Measurements from ENCODE around the gene CFAP43. TPM values are rescaled to one million over a fixed set of nuclear protein-coding genes. Genes with fewer than 3 reads are reported as not detected.

CFAP43 gene
- total and polyA plus RNA-seq, 2 donors (not counting 1 experiment from before 2014, with no cell fraction given): 0.12 TPM; not detected in 1

DNA sequence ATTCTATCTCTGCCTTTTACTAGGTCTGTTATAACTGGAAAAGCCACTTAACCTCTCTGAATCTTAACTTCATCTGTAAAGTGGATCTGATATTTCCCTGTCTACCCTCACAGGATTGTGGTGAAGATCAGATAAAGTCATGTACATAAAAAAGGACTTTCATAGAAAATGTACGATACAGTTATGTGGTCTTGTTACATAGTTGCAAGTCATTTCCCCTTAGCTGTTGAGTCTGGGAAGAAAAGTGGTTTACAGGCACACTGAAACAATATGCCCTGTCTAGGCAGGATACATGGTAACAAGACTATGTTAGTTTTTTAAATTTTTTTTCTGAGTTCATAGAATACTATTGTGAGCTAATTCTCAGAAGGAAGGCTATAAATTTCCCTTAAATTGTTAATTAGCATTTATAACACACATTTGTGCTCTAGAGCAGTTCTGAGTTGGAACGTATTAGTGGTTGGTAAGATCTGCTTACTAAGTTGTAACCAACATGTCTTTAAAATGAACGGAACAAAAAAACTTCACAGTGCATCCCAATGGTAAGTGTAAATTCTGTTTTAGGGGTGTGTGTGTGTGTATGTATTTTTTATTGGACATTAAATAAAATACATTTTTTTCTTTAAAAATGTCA, 15.5 kb upstream of the CFAP43 start:
- TF ChIP-seq, protein P1, sequence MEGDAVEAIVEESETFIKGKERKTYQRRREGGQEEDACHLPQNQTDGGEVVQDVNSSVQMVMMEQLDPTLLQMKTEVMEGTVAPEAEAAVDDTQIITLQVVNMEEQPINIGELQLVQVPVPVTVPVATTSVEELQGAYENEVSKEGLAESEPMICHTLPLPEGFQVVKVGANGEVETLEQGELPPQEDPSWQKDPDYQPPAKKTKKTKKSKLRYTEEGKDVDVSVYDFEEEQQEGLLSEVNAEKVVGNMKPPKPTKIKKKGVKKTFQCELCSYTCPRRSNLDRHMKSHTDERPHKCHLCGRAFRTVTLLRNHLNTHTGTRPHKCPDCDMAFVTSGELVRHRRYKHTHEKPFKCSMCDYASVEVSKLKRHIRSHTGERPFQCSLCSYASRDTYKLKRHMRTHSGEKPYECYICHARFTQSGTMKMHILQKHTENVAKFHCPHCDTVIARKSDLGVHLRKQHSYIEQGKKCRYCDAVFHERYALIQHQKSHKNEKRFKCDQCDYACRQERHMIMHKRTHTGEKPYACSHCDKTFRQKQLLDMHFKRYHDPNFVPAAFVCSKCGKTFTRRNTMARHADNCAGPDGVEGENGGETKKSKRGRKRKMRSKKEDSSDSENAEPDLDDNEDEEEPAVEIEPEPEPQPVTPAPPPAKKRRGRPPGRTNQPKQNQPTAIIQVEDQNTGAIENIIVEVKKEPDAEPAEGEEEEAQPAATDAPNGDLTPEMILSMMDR (IDR thresholded peaks at IDR 0.05): no peak
- no peak for TF ChIP-seq EZH2 (IDR thresholded peaks at IDR 0.05; ENCODE audit: borderline replicate concordance, insufficient read depth, low read depth, low read length, poor library complexity, severe bottlenecking)
- Histone ChIP-seq H3K27ac (ENCODE audit: low read length in 2 of 2) (no peak overlapping the region), H3K9me3 (ENCODE audit: control extremely low read depth in 1 of 3, control insufficient read depth in 2 of 3, insufficient read depth in 1 of 3, low read length in 2 of 3) (peaks cover 0 to 10% (median 0%) of the 10 kb centered on the region in 3 donors), H4K20me1 (ENCODE audit: control insufficient read depth, insufficient read depth, low read length, poor library complexity, severe bottlenecking) (no peaks in the 10 kb centered on the region), H3K4me1 (ENCODE audit: control insufficient read depth in 2 of 2, insufficient read depth in 2 of 2, low read length in 2 of 2) (no peaks in the 10 kb centered on the region), H3K9ac (ENCODE audit: low read length) (no peak overlapping the region), H3K4me3 (ENCODE audit: control extremely low read depth in 1 of 5, extremely low read depth in 1 of 5, insufficient read depth in 1 of 5, low read depth in 2 of 5, low read length in 4 of 5) (no peak overlapping the region), H3K36me3 (replicated peaks in 1 of 2; ENCODE audit: control extremely low read depth in 1 of 2, control insufficient read depth in 1 of 2, extremely low read depth in 1 of 2, insufficient read depth in 2 of 2, low read length in 1 of 2) (no peaks in the 10 kb centered on the region), H3K4me2 (replicated peaks; ENCODE audit: low read depth, low read length, poor library complexity, severe bottlenecking) (no peak overlapping the region), H3K27me3 (replicated peaks in 1 of 4; ENCODE audit: control extremely low read depth in 1 of 4, control insufficient read depth in 3 of 4, insufficient read depth in 4 of 4, low read length in 3 of 4) (peaks cover 0 to 8% (median 4%) of the 10 kb centered on the region in 4 experiments), H2AFZ (ENCODE audit: insufficient read depth, low read depth, low read length, poor library complexity, severe bottlenecking) (no peak overlapping the region), H3K79me2 (ENCODE audit: control insufficient read depth, insufficient read depth, low read length) (no peaks in the 10 kb centered on the region)
- intact Hi-C loops (cut with micrococcal nuclease): no loop called here
- ChIA-PET POLR2A (no interaction called here), CTCF (interaction anchor here (1.1 to 1.7 kb wide), 2 partner anchors 27 to 44 kb away, joined by 3 to 4 read pairs; no protein-coding TSS in a partner anchor)
- Mint-ChIP-seq H3K4me3 (no peak overlapping the region), H3K27ac (no peak overlapping the region), H3K9me3 (ENCODE audit: insufficient read depth) (no peaks in the 10 kb centered on the region), H3K27me3 (peaks cover 32% of the 10 kb centered on the region), H3K4me1 (no peaks in the 10 kb centered on the region)
- WGBS (ENCODE audit: insufficient coverage): no CpG with 5 or more reads among the region's 3 CpGs
- no peak for ATAC-seq (ENCODE audit: low read depth)
- no peak for DNase-seq

DNA sequence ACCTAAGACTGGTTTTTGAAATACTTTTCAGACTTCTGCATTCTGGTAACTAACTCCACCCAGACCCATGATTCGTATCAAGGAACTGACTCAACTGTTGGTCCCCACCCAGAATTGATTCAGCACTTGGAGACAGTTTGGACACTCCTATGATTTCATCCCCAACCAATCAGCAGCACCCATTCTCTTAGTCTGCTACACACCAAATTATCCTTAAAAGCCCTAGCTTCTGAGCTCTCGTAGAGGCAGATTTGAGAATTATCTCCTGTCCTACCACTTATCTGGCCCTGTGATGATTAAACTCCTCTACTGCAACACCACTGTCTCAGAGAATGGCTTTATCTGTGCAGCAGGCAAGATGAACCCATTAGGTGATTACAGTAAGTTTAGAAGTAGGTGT, 14.8 kb upstream of the CFAP43 start:
- Histone ChIP-seq H3K4me3 (ENCODE audit: control extremely low read depth in 1 of 5, extremely low read depth in 1 of 5, insufficient read depth in 1 of 5, low read depth in 2 of 5, low read length in 4 of 5) (no peak overlapping the region), H3K9ac (ENCODE audit: low read length) (no peak overlapping the region), H3K4me1 (ENCODE audit: control insufficient read depth in 2 of 2, insufficient read depth in 2 of 2, low read length in 2 of 2) (no peaks in the 10 kb centered on the region), H3K79me2 (ENCODE audit: control insufficient read depth, insufficient read depth, low read length) (no peaks in the 10 kb centered on the region), H2AFZ (ENCODE audit: insufficient read depth, low read depth, low read length, poor library complexity, severe bottlenecking) (no peak overlapping the region), H3K4me2 (replicated peaks; ENCODE audit: low read depth, low read length, poor library complexity, severe bottlenecking) (no peak overlapping the region), H3K9me3 (ENCODE audit: control extremely low read depth in 1 of 3, control insufficient read depth in 2 of 3, insufficient read depth in 1 of 3, low read length in 2 of 3) (peaks cover 0 to 10% (median 0%) of the 10 kb centered on the region in 3 donors), H4K20me1 (ENCODE audit: control insufficient read depth, insufficient read depth, low read length, poor library complexity, severe bottlenecking) (no peaks in the 10 kb centered on the region), H3K27ac (ENCODE audit: low read length in 2 of 2) (no peak overlapping the region), H3K27me3 (replicated peaks in 1 of 4; ENCODE audit: control extremely low read depth in 1 of 4, control insufficient read depth in 3 of 4, insufficient read depth in 4 of 4, low read length in 3 of 4) (peaks cover 0 to 8% (median 5%) of the 10 kb centered on the region in 4 experiments), H3K36me3 (replicated peaks in 1 of 2; ENCODE audit: control extremely low read depth in 1 of 2, control insufficient read depth in 1 of 2, extremely low read depth in 1 of 2, insufficient read depth in 2 of 2, low read length in 1 of 2) (no peaks in the 10 kb centered on the region)
- POLR2A ChIA-PET: no interaction called here
- WGBS (ENCODE audit: insufficient coverage): 65% methylated on average over 2 of the region's 2 CpGs
- DNase-seq (no peak), ATAC-seq (ENCODE audit: low read depth) (no peak)
- intact Hi-C loops (cut with micrococcal nuclease): no loop called here
- H3K4me1 Mint-ChIP-seq: no peaks in the 10 kb centered on the region
- no peaks in the 10 kb centered on the region for H3K9me3 Mint-ChIP-seq (ENCODE audit: insufficient read depth)
- peaks cover 34% of the 10 kb centered on the region for H3K27me3 Mint-ChIP-seq
- H3K27ac Mint-ChIP-seq: no peak overlapping the region
- no peak for TF ChIP-seq EZH2 (IDR thresholded peaks at IDR 0.05; ENCODE audit: borderline replicate concordance, insufficient read depth, low read depth, low read length, poor library complexity, severe bottlenecking)
- TF ChIP-seq, protein P1 (IDR thresholded peaks at IDR 0.05): no peak
- CTCF ChIA-PET: interaction anchor here (1.7 kb wide), 1 partner anchor 45 kb away, joined by 4 read pairs; no protein-coding TSS in a partner anchor
- H3K4me3 Mint-ChIP-seq: no peak overlapping the region
